ENCODE results near the gene LILRA1.
"Not testable (repeated sequence)": the region's sequence is repeated elsewhere in the genome, so short reads cannot be mapped to it uniquely, and the experiment has no call there.

DNA sequence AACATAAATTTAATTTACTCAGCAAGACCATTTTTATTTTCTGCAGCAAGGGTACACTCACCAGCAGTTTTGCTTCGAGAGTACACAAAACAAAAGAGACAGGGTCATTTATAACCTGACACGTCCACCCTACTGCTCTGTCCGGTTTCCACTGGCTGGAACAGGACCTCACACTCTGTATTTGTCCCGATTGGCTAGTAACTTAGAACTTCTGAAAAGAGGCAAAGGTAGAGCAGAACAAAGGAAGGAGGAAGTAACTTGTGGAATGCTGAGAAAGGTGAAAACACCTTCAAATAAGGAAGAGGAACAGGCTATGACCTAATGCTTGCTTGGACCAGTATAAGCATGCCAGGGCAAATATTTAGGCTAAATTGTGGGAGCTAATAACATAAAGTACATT lies 34.5 kb downstream of the LILRA1 start:
- TF ChIP-seq, protein P1, sequence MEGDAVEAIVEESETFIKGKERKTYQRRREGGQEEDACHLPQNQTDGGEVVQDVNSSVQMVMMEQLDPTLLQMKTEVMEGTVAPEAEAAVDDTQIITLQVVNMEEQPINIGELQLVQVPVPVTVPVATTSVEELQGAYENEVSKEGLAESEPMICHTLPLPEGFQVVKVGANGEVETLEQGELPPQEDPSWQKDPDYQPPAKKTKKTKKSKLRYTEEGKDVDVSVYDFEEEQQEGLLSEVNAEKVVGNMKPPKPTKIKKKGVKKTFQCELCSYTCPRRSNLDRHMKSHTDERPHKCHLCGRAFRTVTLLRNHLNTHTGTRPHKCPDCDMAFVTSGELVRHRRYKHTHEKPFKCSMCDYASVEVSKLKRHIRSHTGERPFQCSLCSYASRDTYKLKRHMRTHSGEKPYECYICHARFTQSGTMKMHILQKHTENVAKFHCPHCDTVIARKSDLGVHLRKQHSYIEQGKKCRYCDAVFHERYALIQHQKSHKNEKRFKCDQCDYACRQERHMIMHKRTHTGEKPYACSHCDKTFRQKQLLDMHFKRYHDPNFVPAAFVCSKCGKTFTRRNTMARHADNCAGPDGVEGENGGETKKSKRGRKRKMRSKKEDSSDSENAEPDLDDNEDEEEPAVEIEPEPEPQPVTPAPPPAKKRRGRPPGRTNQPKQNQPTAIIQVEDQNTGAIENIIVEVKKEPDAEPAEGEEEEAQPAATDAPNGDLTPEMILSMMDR (IDR thresholded peaks at IDR 0.05; ENCODE audit: low read length), result not testable (repeated sequence)
- TF ChIP-seq EZH2 (IDR thresholded peaks at IDR 0.05; ENCODE audit: borderline replicate concordance, low read length), result not testable (repeated sequence)
